HG03442 (cell line): ENCODE data around the gene TEX38.

Experiments used
- ATAC-seq: cut with Tn5 transposase; IDR thresholded peaks from one replicate; pipeline ENCODE4 v1.9.1; 2021; ENCODE audit warnings: mild to moderate bottlenecking, moderate library complexity; ENCODE audit not compliant: unreplicated experiment

The TEX38 gene

DNA sequence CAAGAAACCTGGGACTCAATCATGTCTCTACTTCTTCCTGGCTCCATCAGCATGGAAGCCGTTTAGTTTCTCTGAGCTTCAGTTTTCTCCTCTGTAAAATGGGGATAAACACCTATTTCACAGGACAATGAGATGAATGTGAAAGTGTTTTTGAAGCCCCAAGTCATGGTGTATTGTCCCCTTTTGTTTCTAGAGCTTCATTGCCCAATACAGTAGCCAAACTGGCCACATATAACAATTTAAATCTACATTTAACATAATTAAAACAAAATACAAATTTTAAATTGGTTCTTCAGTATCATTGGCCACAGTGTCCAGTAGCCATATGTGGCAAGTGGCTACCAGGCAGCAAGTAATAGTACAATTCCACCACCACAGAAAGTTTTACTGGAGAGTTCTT, 49.5 kb downstream of the TEX38 start:
- no peak for ATAC-seq

DNA sequence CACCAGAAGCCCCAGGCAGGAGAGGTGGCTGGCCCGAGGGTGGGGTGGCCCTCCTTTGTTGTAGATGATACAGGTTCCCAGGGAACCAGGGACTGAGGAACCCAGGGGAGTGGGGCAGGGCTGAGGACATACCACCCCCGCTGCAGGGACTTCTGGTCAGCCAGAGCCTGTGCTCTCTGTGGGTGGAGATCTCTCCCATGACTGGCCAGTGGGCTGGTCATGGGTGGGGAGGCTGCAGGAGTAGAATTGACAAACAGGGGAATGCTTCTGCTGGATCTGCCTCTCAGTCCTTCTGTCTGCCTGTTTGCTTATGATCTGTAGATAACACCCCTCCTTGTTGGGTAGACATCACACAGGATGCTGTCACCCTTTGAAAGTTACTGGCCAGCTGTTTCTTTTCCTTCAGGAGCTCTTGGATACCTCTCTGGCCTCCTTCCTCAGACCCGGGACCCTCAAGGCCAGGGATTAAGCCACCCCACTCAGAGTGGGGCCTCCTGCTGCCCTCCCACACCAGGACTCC, 50.1 kb downstream of the TEX38 start:
- no peak for ATAC-seq
